Body of pancreas (tissue), 4 donors: ENCODE data around the gene FBXL5.

ENCODE experiments used
- CTCF ChIP-seq, 7 experiments: fragments of 450-650 bp in 4 of 7; fragments of 200-600 bp in 3 of 7; sonication (generic) in 3 of 7; IDR thresholded peaks; one replicate each; pipeline ENCODE4 v1.5.1; 2016 to 2019; ENCODE audit warnings: antibody characterized with exemption in 7 of 7
- POLR2A ChIP-seq, 3 donors: fragments of 450-650 bp; IDR thresholded peaks; one replicate each; pipeline ENCODE4 v1.6.1; 2016; ENCODE audit warnings: antibody characterized with exemption in 3 of 3, mild to moderate bottlenecking in 2 of 3

- TF ChIP-seq CTCF (IDR thresholded peaks at IDR 0.05) (no peak), POLR2A (IDR thresholded peaks at IDR 0.05) (no peak)
These were observed 449 bp downstream of the FBXL5 start for GRCh38 chr4:15654593-15655222.
